Astrocyte of the spinal cord (primary cell): Measurements from ENCODE around the gene DCST2.

Source experiments
- DNase-seq: peaks from one replicate; pipeline ENCODE4 v3.0.0; 2011; ENCODE audit warnings: low read depth, low spot score
- H3K4me3 ChIP-seq: 2 replicates; pipeline ENCODE4 v1.5.1; 2011; ENCODE audit warnings: low read depth, mild to moderate bottlenecking, low read length, moderate library complexity
- in situ Hi-C: cut with HindIII; loops from 2 replicates; pipeline ENCODE4 v1.10.0; 2017; ENCODE audit warnings: low sequenced_read_pairs
- TF ChIP-seq, protein P1 (sequence below): IDR thresholded peaks from 2 replicates; pipeline ENCODE4 v1.5.1; 2012; ENCODE audit warnings: low read depth, mild to moderate bottlenecking, low read length, inconsistent platforms

The DCST2 gene

DNA sequence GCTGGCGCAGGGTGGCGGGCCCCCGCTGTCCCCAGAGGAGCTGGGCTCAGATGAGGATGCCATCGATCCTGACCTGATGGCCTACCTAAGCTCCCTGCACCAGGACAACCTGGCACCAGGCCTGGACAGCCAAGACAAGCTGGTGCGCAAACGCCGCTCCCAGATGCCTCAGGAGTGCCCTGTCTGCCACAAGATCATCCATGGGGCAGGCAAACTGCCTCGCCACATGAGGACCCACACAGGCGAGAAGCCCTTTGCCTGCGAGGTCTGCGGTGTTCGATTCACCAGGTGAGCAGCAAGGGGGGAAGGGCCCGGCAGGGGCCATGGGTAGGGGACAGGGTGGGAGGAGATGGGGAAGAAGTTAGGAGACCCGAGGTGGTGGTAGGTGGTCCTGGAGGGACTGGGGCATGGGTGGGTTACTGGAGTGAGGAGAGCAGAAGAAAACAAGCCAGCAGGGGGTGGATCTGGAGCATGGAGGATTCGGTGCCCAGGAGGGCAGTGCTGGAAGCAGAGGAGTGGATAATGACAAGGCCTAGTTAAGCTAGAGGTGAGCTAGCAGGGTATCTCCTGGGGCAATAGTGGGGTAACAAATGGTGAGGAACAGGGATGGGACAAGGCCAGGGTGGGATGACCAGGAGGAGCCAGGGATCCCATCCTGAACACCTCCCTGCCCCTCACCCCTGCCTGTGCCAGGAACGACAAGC is 17.9 kb downstream of the DCST2 start:
- TF ChIP-seq, protein P1, sequence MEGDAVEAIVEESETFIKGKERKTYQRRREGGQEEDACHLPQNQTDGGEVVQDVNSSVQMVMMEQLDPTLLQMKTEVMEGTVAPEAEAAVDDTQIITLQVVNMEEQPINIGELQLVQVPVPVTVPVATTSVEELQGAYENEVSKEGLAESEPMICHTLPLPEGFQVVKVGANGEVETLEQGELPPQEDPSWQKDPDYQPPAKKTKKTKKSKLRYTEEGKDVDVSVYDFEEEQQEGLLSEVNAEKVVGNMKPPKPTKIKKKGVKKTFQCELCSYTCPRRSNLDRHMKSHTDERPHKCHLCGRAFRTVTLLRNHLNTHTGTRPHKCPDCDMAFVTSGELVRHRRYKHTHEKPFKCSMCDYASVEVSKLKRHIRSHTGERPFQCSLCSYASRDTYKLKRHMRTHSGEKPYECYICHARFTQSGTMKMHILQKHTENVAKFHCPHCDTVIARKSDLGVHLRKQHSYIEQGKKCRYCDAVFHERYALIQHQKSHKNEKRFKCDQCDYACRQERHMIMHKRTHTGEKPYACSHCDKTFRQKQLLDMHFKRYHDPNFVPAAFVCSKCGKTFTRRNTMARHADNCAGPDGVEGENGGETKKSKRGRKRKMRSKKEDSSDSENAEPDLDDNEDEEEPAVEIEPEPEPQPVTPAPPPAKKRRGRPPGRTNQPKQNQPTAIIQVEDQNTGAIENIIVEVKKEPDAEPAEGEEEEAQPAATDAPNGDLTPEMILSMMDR, result no peak
- no peak overlapping the region for H3K4me3 ChIP-seq
- in situ Hi-C loops, result no loop called here
- DNase-seq, result no peak

DNA sequence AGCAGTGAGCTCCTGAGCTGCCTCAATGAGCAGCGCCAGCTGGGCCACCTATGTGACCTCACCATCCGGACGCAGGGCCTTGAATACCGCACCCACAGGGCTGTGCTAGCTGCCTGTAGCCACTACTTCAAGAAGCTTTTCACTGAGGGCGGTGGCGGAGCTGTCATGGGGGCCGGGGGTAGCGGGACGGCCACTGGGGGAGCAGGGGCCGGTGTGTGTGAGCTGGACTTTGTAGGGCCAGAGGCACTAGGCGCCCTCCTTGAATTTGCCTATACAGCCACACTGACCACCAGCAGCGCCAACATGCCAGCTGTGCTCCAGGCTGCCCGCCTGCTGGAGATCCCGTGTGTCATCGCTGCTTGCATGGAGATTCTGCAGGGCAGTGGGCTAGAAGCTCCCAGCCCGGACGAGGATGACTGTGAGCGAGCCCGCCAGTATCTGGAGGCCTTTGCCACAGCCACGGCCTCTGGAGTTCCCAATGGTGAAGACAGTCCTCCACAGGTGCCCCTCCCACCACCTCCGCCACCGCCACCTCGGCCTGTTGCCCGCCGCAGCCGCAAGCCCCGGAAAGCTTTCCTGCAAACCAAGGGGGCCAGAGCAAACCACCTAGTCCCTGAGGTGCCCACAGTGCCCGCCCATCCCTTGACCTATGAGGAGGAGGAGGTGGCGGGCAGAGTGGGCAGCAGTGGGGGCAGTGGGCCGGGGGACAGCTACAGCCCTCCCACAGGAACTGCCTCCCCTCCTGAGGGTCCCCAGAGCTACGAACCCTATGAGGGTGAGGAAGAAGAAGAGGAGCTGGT is 18.7 kb downstream of the DCST2 start:
- H3K4me3 ChIP-seq, result no peak overlapping the region
- TF ChIP-seq, protein P1, result no peak
- in situ Hi-C loops, result no loop called here
- no peak for DNase-seq

DNA sequence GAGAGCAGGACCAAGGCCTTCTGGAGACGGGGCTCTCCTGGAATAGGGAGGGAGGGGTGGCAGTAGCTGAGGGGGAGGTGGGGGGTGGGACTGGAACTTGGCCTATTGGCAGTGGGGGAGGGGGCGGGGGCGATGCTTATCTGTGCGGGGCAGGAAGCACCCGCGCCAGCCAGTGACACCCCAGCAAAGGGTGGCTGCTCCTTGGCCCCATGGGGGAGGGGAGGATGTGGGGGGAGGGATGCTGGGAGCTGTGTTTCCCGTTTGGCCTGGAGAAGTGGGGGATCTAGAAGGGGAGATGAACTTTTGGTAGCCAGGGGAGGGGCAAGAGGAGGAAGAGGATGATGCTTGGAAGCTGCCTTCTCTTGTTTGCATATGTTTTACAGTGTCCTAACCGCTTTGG is 19.9 kb downstream of the DCST2 start:
- no peak overlapping the region for H3K4me3 ChIP-seq
- TF ChIP-seq, protein P1, result no peak
- DNase-seq, result no peak
- in situ Hi-C loops, result no loop called here

DNA sequence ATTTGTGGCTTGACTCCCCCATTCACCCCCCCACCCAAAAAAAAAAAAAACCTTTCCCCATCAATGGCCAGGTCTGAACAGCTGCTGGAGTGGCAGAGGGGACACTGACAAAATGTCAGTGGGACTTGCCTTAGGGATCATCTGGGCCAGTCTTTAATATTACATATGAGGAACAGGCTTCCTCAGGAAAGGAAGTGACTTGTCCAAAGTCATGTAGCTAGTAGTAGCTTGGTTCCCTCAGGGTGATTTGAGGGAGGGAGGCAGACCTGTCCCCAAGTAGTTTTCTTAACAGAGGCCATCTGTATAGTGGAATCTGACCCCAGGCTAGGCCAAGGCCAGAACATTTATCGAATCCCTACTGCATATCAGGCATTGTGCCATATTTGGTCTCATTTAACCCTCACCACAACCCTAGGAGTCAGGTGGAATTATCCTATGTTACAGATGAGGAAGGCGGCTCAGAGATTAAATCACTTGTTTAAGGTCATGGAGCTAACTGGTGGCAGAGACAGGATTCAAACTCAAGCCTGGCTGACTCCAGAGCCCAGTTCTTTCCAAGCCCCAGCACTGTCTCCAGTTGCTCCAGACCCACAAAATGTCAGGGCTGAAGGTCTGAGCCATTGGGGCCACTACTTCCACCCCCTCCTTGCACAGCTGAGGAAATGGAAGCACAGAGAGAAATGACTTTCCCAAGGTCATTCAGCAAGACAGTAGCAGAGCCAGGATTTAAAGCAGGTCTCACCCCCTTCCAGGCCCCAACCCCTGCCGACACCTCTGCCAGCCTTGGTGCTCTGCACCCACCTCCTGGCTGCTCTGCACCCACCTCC is 20.6 kb downstream of the DCST2 start:
- in situ Hi-C loops, result no loop called here
- no peak overlapping the region for H3K4me3 ChIP-seq
- TF ChIP-seq, protein P1, result no peak
- no peak for DNase-seq

DNA sequence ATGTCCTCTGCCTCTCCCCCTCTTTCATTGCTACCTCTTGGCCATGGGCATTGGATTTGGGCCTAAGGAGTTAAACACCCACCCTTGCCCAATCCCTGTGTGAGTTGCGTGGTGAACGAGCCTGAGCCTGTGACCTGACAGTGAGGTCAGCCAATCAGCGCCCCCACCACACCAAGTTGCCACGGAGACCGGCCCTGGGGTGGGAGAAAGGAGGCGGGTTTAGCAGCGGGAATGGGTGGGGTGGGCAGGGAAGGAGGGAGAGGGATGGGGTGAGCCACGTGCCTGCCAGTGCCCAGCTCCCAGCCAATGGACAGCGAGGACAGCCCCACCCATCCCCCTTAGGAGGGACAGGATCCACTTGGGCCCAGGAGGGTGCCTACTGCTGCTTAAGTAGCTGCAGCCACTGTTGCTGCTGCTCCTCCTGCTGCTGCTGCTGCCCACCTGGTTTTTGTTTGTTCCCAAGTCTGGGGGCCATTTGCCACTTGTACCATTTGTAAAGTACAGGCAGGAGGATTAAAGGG is 21.5 kb downstream of the DCST2 start:
- peak; percentile 24 for DNase-seq
- in situ Hi-C loops, result no loop called here
- TF ChIP-seq, protein P1, result no peak
- H3K4me3 ChIP-seq, result no peak overlapping the region

DNA sequence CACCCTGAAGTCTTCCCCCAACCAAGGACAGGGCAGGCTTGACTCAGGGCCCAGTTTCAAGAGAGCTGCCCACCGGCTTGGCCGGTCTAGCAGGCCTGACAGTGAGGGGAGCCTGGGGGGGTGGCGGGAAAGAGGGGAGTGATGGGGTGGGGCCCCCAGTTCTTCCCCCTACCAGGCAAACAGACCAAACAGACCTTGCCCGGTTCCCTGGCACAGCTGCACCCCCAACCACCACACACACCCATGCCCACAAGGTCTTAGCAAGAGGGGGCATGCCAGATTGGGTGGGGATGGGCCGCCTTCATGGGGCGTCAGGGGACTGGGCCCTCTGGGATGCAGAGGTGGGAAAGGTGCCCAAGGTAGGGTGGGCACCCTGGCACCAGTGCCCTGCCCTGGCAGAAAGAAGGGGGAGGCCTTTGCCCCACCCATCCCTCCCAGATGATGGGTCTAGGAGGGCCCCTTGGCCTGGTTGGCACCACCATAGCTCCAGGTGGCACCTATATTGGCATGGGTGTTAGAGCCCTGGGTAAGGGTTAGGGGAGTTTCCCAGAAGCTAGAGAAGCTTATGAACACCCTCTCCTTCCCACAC is 22.1 kb downstream of the DCST2 start:
- H3K4me3 ChIP-seq, result no peak overlapping the region
- in situ Hi-C loops, result no loop called here
- DNase-seq, result no peak
- TF ChIP-seq, protein P1, result no peak
